ENCODE results near the gene FFAR4.
"Not testable (repeated sequence)": the region's sequence is repeated elsewhere in the genome, so short reads cannot be mapped to it uniquely, and the experiment has no call there.

Gene FFAR4

DNA sequence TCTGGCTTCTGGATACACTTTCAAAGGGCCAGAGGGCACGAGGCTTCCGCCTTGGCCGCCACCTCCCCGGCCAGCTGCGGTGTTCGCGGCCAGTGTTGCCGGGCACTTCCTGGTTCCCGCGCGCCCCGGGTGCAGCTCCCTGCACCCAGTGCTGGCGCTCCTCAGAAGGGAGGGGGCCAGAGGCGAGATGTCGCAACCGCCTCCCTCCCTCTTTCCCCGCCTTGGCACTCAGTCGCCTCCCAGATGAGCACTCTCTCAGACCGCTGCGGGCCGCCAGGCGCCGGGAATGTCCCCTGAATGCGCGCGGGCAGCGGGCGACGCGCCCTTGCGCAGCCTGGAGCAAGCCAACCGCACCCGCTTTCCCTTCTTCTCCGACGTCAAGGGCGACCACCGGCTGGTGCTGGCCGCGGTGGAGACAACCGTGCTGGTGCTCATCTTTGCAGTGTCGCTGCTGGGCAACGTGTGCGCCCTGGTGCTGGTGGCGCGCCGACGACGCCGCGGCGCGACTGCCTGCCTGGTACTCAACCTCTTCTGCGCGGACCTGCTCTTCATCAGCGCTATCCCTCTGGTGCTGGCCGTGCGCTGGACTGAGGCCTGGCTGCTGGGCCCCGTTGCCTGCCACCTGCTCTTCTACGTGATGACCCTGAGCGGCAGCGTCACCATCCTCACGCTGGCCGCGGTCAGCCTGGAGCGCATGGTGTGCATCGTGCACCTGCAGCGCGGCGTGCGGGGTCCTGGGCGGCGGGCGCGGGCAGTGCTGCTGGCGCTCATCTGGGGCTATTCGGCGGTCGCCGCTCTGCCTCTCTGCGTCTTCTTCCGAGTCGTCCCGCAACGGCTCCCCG is at the start of gene FFAR4:
FFAR4 (plus strand) TSS at position 231 of the 842 bp plus-strand sequence; CDS start at position 287, 56 bp downstream.
- no peak for DNase-seq (ENCODE audit: low read depth)
- TF ChIP-seq, protein P1, sequence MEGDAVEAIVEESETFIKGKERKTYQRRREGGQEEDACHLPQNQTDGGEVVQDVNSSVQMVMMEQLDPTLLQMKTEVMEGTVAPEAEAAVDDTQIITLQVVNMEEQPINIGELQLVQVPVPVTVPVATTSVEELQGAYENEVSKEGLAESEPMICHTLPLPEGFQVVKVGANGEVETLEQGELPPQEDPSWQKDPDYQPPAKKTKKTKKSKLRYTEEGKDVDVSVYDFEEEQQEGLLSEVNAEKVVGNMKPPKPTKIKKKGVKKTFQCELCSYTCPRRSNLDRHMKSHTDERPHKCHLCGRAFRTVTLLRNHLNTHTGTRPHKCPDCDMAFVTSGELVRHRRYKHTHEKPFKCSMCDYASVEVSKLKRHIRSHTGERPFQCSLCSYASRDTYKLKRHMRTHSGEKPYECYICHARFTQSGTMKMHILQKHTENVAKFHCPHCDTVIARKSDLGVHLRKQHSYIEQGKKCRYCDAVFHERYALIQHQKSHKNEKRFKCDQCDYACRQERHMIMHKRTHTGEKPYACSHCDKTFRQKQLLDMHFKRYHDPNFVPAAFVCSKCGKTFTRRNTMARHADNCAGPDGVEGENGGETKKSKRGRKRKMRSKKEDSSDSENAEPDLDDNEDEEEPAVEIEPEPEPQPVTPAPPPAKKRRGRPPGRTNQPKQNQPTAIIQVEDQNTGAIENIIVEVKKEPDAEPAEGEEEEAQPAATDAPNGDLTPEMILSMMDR (conservative IDR thresholded peaks at IDR 0.05; ENCODE audit: low read depth, low read length), result no peak
- no peak within 1 kb of the TSS for H3K4me3 ChIP-seq (ENCODE audit: low read depth, low read length)

GRCh38 chr10:93518531-93518930 is 47.9 kb upstream of the FFAR4 start:
- H3K4me3 ChIP-seq (ENCODE audit: low read depth, low read length), result no peak overlapping the region
- TF ChIP-seq, protein P1 (conservative IDR thresholded peaks at IDR 0.05; ENCODE audit: low read depth, low read length), result no peak
- DNase-seq (ENCODE audit: low read depth), result no peak

DNA sequence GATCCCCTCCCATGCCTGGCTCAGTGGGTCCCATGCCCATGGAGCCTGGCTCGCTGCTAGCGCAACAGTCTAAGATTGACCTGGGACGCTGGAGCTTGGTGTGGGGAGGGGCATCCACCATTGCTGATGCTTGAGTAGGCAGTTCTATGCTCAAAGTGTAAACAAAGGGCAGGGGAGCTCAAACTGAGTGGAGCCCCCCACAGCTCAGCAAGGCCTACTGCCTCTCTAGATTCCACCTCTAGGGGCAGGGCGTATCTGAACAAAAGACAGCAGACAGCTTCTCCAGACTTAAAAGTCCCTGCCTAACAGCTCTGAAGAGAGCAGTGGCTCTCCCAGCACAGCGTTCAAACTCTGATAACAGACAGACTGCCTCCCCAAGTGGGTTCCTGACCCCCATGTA is 31.2 kb upstream of the FFAR4 start:
- no peak for DNase-seq (ENCODE audit: low read depth)
- H3K4me3 ChIP-seq (ENCODE audit: low read depth, low read length), result no peak overlapping the region
- TF ChIP-seq, protein P1 (conservative IDR thresholded peaks at IDR 0.05; ENCODE audit: low read depth, low read length), result no peak

- not testable (repeated sequence) for H3K4me3 ChIP-seq (ENCODE audit: low read depth, low read length); DNase-seq (ENCODE audit: low read depth)
Measured at GRCh38 chr10:93540871-93541270, 25.6 kb upstream of the FFAR4 start.

DNA sequence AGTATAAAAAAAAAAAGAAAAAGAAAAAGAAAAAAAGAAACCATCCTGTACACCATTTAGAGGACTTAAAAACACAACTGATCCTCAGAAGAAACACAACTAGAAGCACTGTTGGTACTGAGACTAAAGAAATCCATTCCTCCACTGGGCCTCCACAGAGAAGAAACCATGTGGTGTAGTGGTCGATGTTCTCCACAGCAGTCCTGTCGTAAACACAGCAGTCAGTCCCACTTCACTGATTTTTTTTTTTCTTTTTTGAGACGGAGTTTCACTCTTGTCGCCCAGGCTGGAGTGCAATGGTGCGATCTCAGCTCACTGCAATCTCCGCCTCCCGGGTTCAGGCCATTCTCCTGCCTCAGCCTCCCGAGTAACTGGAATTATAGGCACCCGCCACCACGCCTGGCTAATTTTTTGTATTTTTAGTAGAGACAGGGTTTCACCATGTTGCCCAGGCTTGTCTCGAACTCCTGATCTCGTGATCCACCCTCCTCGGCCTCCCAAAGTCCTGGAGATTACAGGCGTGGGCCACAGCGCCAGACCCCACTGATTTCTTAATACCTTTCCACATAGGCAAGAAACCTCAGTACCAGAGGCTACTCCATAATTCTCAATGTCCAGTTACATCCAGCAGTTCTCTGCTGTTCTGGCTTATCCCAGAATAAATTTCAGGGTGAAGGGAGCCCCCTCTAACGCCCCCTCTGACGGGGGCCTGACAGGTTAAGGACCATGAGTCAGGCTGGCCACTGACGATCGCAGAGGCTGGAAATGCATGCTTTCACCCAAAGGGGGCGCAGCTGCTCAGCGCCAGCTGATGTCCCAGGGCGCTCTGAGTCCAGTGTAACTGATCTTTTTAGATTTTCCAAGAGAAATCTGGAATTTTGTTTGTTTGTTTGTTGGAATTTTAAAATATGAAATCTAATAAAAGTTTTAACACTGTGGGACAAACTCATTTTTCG is 24.8 kb upstream of the FFAR4 start:
- DNase-seq (ENCODE audit: low read depth), result peak; percentile 54

GRCh38 chr10:93542358-93542791 is 24.1 kb upstream of the FFAR4 start:
- no peak overlapping the region for H3K4me3 ChIP-seq (ENCODE audit: low read depth, low read length)

More for the DNA sequence above, 24.8 kb upstream of the FFAR4 start:
- no peak overlapping the region for H3K4me3 ChIP-seq (ENCODE audit: low read depth, low read length)
- TF ChIP-seq, protein P1 (conservative IDR thresholded peaks at IDR 0.05; ENCODE audit: low read depth, low read length), result peak; percentile 92

DNA sequence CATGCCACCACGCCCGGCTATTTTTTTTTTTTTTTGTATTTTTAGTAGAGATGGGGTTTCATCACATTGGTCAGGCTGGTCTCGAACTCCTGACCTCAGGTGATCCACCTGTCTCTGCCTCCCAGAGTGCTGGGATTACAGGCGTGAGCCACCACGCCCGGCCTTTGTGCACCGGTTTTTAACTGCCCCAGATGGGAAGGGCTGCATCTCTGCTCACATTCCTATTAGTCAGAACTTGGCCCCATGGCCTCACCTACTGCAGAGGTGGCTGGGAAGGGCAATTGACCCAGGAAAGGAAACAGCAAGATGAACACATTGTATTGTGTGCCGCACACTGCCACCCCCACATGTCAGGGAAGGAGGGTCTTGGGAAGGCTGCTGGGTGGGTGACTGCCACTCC is 19.5 kb upstream of the FFAR4 start:
- DNase-seq (ENCODE audit: low read depth); H3K4me3 ChIP-seq (ENCODE audit: low read depth, low read length): not testable (repeated sequence)

More at GRCh38 chr10:93542358-93542791, 24.1 kb upstream of the FFAR4 start:
- peak; percentile 13 for DNase-seq (ENCODE audit: low read depth)
- TF ChIP-seq, protein P1 (conservative IDR thresholded peaks at IDR 0.05; ENCODE audit: low read depth, low read length), result no peak

Data from choroid plexus epithelial cell (primary cell).